PC-9 (cell line): ENCODE results near the gene KIAA1958.

ENCODE experiments used
- CTCF ChIP-seq: fragments of 200-600 bp; sonication (generic); conservative IDR thresholded peaks from 2 replicates; pipeline ENCODE4 v1.6.1; 2017; ENCODE audit warnings: mixed run types, antibody characterized with exemption, mild to moderate bottlenecking, moderate library complexity
- EZH2 ChIP-seq: fragments of 200-600 bp; sonication (generic); IDR thresholded peaks from 2 replicates; pipeline ENCODE4 v1.8.0; 2017; ENCODE audit warnings: antibody characterized with exemption, low read depth

GRCh38 chr9:112556497-112557442 lies 70.1 kb downstream of the KIAA1958 start:
- TF ChIP-seq CTCF (no peak), EZH2 (no peak)
